ENCODE data around the gene NECTIN1.

NECTIN1 gene

DNA sequence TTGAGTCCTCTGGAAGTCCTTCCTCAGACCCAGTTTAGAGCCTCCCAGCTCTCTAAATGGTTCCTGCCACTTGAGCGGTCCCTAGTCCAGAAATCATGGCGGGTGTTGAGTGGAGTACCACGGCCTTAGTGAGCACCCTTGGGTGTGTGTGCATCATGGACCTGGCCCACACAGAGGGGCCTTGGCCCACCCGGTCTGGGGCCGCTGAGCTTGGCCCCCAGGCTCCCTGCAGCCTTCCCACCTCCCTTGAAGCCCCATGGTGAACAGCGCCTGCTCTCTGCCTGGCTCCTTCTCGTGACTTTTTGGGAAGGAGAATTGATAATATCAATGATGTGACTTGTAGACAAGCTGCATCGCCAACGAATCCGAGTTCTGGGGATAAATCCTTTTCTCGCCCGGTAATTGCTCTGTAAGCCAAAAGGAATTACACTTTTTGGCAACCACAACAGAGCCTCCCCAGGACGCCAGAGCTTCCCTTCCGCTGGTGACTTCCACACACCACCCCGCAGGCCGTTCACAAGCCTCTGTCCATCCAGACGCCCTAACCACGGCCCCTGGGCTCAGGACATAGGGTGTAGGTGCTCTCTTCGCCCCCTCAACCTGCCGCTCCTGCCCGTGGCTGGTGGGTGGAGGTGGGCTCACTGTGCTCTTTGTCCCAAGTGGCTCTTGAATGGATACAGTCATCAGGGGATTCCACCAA lies 93.8 kb downstream of the NECTIN1 start:
- DNase-seq (ENCODE audit: low spot score), result no peak

DNA sequence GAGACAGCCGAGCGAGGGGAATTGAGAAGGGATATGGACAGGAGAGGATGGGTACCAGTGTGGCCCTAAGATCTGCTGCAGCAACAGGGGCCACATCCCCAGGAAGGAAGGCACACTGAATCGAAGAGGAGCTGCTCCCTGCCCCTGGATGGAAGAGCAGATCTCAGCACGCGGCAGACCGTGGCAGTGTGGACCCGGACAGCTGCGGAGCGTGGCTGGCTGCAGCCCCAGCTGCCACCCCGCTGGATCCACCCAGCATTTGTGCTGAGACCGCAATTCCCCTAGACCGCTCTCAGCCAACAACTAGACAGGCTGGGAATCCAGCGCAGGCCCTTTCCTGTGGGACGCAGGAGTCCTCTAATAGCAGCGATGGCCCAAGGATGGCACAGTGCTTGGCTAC lies 94.7 kb downstream of the NECTIN1 start:
- TF ChIP-seq, protein P1, sequence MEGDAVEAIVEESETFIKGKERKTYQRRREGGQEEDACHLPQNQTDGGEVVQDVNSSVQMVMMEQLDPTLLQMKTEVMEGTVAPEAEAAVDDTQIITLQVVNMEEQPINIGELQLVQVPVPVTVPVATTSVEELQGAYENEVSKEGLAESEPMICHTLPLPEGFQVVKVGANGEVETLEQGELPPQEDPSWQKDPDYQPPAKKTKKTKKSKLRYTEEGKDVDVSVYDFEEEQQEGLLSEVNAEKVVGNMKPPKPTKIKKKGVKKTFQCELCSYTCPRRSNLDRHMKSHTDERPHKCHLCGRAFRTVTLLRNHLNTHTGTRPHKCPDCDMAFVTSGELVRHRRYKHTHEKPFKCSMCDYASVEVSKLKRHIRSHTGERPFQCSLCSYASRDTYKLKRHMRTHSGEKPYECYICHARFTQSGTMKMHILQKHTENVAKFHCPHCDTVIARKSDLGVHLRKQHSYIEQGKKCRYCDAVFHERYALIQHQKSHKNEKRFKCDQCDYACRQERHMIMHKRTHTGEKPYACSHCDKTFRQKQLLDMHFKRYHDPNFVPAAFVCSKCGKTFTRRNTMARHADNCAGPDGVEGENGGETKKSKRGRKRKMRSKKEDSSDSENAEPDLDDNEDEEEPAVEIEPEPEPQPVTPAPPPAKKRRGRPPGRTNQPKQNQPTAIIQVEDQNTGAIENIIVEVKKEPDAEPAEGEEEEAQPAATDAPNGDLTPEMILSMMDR (IDR thresholded peaks at IDR 0.05; ENCODE audit: extremely low read depth, missing control alignments), result no peak
- no peak for DNase-seq (ENCODE audit: low spot score)

More for the DNA sequence above, 93.8 kb downstream of the NECTIN1 start:
- TF ChIP-seq, protein P1 (IDR thresholded peaks at IDR 0.05; ENCODE audit: extremely low read depth, missing control alignments), result no peak

DNA sequence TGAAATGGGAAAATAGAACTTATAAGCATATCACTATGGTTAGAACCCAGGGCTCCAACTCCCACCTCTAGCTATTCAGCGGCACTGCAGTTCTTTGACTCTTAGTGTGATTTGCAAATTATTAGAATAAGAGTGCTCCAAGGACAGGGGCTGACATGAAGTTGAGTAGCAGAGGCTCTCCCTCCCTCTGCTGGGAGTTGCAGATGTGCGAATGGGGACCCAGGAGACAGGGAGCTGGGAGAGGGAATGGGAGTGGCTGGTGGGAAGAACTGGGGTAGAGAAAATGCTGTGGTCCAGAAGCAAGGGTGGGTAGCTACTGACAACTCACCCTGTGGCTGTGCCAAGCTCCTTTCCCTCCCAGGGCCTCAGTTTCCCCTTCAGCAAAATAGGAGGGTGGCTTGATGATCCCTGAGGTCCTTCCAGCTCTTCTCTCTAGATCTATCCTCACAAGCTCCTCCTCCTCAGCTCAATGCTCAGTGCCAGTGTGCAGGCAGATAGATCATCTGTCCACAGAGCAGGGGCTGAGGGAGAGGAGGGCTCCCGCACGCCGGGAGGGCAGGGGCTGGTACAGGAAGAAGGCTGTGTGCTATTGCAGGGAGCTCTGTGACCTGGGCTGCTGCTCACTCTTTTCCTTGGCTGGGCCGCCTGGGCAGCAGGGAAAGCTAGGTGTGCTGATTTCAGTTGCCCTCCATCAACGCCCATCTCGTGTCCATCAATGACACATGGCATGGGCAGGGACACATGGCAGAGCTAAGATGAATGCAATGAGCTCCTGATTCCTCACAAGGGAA lies 99.0 kb downstream of the NECTIN1 start:
- TF ChIP-seq, protein P1 (IDR thresholded peaks at IDR 0.05; ENCODE audit: extremely low read depth, missing control alignments), result no peak
- DNase-seq (ENCODE audit: low spot score), result no peak

DNA sequence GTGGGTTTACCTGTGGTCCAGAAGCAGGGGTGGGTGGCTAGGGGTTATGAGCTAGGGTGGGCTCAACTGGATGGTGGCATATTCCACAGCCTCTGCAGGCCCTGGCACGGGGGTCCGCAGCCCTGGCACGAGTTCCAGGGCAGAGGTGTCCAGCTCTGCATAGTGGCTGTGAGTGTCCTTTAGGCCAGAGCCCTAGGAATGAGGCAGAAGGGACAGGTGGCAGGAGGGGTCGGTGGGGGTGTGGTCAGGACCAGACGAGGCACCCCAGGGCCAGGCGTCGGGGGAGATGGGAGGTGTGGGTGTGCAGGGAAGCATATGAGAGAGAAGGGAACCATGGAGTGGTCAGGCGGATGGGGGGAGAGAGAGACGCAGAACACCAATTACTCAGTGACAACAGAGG lies 99.9 kb downstream of the NECTIN1 start:
- TF ChIP-seq, protein P1 (IDR thresholded peaks at IDR 0.05; ENCODE audit: extremely low read depth, missing control alignments), result no peak
- no peak for DNase-seq (ENCODE audit: low spot score)

DNA sequence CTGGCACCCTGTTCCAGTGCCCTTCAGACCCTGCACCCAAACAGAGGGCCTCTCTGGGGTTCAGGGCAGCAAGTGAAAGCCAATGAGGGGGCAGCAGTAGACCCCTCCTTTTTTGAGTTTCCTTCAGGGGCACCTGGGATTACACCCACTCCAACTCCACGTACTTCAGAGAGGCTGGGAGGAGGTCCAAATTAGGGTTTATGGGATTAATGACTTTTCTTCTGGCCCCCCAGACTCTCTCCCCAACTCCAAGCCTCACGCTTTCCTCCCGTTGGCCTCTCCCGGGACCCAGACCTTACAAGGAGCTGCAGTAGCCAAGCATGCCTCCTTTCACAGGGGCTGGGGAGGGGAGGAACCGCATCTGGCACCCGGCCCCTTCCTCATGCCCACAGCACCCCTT lies 101.7 kb downstream of the NECTIN1 start:
- DNase-seq (ENCODE audit: low spot score), result no peak
- TF ChIP-seq, protein P1 (IDR thresholded peaks at IDR 0.05; ENCODE audit: extremely low read depth, missing control alignments), result no peak

DNA sequence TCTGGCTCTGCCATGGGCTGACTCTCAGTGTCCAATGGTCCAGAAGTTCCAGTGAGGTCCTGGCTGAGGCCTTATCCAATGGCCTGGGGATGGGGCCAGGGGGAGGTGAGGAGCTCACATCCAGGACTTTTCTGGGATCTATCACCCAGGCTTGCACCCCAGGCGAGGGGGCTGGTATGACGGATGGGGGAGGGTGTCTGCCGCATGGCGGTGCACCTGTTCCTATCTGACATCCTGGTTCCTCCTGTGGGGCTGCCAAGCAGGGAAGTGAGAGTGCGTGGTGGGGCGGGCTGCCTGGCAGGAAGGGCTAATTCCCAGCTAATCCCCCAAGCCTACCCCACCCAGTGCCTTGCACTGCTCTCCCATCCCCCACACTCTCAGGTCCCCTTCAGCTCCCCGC lies 102.1 kb downstream of the NECTIN1 start:
- TF ChIP-seq, protein P1 (IDR thresholded peaks at IDR 0.05; ENCODE audit: extremely low read depth, missing control alignments), result no peak
- DNase-seq (ENCODE audit: low spot score), result no peak

DNA sequence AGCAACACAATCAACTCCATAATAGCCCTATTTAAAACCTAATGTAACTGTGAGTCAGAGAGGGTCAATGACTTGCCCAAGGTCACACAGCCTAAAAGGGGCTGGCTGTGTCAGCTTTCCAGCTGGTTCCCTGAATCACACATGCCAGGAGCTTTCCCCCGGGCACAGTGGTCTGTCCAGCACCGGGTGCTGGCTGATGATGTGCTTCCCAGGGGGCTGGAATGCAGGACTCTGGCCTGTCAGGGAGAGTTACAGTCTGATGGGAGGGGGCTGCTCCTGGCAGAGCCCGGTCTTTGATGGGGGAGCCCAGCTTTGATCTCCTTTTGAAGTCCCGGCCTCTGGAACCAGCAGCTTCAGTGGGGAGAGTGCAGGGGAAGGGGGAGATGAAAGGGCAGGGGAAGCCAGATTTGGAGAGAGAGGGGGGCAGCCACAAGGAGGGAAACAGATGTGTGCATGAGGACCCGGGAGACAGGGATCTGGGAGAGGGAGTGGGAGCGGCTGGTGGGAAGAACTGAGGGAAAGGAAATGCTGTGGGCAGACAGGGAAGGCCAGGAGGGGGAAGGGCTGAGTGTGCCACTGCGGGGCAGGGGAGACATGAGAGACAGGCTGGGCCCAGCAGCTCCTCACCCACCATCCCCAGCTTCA lies 102.7 kb downstream of the NECTIN1 start:
- DNase-seq (ENCODE audit: low spot score), result no peak
- TF ChIP-seq, protein P1 (IDR thresholded peaks at IDR 0.05; ENCODE audit: extremely low read depth, missing control alignments), result no peak
